Stimulated activated CD8-positive, alpha-beta memory T cell treated with anti-CD3 and anti-CD28 coated beads, Interleukin-15, amount 100 ng/mL, for 48 hours (primary cell): Measurements from ENCODE around the gene RIC8A.
"Not testable (repeated sequence)": the region's sequence is repeated elsewhere in the genome, so short reads cannot be mapped to it uniquely, and the experiment has no call there.

Experiments used
- DNase-seq, 2 donors: peaks; one replicate each; pipeline ENCODE4 v3.0.0-alpha.2; 2020; ENCODE audit warnings: low read depth in 2 of 2

The RIC8A gene

GRCh38 chr11:207208-207862 is at the start of gene RIC8A, which contains the start of gene BET1L:
Gene RIC8A, plus strand, starts transcription at chr11:207708. Its CDS starts 1,147 bp downstream, at chr11:208855.
Gene BET1L, minus strand, starts transcription at chr11:207399. Its CDS starts 78 bp downstream, at chr11:207321.
- DNase-seq: peak; percentile 94 to 96

DNA sequence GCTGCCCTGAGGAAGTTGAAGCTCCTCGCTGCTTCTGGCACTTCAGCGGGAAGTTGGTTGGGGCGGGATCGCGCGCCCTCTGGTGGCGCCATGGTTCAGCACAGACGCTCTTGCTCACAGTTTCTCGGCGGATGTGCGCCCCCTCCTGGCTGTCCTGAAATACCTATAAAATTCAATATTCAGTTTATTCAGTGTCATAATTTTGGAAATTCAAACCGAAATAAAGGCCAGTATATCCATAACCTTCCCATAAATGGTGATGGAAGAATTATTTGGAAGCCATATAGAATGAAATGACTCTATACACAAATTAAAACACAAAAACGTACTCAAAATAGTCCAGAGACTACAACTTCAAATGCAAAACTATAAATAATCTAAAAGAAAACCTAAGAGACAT is 27.3 kb upstream of the RIC8A start:
- not testable (repeated sequence) for DNase-seq

DNA sequence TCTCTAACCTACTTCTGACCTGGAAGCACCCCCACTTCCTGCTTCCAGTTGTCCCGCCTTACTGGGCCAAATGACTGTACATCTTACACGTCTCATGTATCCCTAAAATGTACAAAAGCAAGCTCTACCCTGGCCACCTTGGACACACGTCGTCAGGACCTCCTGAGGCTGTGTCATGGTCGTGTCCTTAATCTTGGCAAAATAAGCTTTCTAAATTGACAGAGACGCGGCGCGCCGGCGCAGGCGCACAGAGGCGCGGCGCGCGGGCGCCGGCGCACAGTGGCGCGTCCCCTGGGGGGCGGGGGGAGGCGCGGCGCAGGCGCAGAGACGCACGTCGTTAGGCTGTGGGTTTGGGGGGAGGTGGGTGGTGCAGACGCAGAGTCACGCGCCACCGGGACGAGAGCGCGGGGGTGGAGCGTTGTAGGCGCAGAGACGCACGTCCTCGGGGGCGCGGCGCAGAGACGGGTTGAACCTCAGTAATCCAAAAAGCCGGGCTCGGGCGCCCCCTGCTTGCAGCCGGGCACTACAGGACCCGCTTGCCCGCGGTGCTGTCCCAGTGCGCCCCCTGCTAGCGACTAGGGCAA is 18.2 kb upstream of the RIC8A start:
- DNase-seq: not testable (repeated sequence)

DNA sequence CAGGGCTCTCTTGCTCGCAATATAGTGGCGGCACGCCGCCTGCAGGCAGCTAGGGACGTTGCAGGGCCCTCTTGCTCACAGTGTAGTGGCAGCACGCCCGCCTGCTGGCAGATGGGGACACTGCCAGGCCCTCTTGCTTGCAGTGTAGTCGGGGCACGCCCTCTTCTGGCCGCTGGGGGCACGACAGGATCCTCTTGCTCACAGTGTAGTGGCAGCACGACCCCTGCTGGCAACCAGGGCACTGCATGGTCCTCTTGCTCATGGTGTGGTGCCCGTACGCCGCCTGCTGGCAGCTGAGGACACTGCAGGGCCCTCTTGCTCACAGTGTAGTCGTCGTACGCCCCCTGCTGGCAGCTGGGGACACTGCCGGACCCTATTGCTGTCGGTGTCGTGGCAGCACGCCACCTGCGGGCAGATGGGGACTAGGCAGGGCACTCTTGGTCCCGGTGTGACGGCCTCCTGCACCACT is 17.6 kb upstream of the RIC8A start:
- peak in 1 of 2 donors; percentile 70 for DNase-seq

GRCh38 chr11:190546-190945 is 17.0 kb upstream of the RIC8A start:
- not testable (repeated sequence) for DNase-seq

DNA sequence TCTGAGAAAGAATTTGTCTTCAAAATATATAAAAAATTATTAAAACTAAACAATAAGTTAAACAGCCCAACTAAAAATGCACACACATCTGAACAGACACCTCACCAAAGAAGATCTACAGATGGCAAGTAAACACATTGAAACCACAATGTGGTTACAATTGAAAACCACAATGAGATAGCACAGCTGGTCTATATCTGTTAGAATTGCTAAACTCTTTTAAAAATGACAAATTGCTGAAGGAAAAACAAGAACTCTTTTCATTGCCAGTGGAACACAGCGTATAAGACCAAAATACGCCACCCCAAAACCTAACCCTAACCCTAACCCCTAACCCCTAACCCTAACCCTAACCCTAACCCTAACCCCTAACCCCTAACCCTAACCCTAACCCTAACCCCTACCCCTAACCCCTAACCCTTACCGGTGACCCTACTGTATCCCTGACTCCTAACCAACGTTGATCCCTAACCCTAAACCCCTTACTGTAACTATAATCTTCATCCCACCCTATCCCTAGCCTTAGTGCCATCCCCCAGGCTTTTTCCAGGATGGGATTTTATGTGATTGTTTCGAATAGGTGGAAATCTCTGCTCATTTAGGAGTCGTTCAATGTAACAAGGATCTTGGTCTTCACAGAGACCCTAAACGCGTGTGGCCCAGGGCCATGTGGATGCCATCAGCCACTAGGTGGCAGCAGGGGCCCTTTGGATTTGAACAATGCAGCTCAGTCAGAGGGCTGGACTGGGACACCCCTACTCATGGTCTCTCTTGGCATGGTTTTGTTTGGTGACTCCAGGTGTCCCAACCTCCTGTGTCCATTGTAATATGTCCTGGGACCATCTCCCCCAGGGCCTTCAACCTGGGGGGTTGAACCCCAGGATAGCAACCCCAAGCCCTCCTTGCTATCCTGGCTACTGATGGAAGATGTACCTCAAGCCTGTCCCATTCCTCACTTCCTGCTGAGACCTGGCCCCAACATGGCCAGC is 15.7 kb upstream of the RIC8A start:
- DNase-seq: peak in 1 of 2 donors; percentile 45

DNA sequence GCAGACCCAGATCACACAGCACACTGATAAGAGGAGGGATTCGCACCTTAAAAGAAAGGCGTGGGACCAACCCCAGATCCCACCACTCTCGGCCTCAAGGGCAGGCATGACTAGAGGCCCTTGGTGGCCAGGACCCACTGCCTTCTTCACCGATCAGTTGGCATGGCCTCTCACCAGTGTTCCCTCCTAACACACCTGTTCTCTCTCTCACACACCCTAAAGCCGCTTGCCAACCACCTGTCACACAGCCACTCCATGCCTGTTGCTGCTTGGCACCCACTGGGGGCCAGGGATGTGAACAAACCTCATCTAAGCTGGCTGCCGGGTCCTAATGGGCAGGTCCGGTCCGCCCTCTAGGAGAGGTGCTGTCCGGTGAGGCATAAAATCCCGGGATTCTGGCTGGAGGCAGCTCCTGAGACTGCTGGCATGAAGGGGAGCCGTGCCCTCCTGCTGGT is 14.8 kb upstream of the RIC8A start, which contains the start of gene SCGB1C1:
SCGB1C1 (plus strand) TSS at position 405 of the 455 bp plus-strand sequence; CDS start at position 427, 22 bp downstream.
- not testable (repeated sequence) for DNase-seq

DNA sequence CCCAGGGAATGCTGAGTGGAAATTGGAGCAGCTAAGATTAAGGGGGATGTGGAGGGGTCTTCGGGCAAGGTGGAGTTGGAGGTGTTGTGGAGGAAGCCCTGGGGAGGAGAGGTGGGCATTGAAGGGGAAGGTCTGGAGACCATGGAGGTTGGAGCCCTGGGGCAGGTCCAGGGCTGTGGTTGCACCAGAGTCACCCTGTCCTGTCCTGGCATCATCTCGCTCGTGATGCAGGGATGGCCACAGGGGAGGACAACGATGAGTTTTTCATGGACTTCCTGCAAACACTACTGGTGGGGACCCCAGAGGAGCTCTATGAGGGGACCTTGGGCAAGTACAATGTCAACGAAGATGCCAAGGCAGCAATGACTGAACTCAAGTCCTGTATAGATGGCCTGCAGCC is 14.0 kb upstream of the RIC8A start:
- not testable (repeated sequence) for DNase-seq

DNA sequence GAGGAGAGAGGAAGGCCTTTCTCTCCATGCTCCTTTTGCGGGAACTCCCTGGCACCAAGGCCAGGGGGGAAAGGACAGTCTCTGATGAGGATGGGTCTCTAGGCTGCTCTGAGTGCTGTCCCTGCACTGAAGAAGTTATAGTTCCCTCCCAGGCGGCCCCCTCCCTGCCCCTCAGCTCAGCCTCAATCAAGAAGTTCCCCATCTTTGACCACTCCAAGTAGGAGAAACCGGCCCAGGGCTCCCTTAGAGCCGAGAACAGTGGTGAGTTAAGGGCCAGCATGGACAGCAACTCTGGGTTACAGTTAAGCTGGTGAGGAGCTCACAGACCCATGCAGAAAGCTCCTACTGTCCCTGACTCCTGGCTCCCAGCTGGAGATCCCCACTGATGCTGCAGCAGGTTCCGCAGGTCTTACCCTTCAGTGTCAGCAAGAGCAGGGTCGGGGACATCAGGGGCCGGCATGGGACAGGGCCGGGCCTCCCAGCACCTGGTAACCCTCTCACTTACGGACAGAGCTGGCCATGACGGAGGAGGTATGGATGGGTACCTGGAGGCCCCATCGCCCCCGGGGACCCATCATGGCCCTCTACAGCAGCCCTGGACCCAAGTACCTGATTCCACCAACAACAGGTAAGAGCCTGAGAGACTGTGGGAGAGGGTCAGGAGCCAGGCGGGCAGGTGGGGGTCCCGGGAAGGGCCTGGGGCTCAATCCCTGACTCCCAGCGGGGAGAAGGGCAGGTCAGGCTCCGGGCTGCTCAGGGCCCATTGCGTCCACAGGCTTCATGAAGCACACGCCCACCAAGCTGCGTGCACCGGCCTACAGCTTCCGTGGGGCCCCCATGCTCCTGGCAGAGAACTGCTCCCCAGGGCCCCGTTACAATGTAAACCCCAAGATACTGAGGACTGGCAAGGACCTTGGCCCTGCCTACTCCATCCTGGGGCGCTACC is 10.4 kb upstream of the RIC8A start:
- no peak for DNase-seq

GRCh38 chr11:197741-198235 is 9.7 kb upstream of the RIC8A start:
- DNase-seq: no peak

- no peak for DNase-seq
These were observed 9.2 kb upstream of the RIC8A start for GRCh38 chr11:198236-198806.

DNA sequence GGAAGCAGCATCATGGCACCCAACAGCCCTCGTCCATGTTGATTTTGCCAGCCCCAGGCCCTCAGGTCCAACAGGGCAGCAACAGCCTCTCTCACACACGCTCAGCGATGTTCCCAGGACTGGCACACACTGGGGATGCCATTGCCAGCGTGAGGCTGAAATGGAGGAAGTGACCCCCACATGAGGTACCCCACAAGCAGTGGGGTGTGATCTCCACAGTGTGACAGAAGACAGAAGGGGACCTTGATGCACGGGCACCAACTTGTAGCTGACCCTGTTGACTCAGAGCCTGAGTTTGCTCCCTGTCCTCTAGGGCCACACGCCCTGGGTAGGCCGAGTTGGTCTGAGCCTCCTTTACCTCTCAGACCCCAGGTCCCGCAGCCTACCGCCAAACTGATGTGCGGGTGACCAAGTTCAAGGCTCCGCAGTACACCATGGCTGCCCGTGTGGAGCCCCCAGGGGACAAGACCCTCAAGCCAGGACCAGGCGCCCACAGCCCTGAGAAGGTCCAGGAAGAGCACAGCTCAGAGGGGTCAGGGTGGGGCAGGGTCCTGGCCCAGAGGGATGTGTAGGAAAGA is 8.4 kb upstream of the RIC8A start:
- DNase-seq: no peak

DNA sequence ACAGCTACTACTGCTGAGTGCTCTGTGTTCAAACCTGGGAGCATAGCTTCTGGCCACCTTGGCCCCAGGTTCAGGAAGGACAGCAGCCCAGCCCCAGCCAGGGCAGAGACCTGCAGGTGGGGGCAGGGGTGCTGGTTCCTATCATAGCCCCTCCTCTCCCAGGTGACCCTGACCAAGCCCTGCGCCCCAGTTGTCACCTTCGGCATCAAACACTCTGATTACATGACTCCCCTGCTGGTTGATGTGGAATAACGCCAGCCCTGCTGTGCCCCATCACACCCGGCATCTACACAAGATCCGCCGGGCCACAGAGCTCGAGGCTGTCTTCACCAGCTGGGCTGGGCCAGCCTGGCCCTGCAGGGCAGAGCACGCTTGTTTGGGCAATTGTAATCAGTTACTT is 7.7 kb upstream of the RIC8A start:
- DNase-seq: no peak

DNA sequence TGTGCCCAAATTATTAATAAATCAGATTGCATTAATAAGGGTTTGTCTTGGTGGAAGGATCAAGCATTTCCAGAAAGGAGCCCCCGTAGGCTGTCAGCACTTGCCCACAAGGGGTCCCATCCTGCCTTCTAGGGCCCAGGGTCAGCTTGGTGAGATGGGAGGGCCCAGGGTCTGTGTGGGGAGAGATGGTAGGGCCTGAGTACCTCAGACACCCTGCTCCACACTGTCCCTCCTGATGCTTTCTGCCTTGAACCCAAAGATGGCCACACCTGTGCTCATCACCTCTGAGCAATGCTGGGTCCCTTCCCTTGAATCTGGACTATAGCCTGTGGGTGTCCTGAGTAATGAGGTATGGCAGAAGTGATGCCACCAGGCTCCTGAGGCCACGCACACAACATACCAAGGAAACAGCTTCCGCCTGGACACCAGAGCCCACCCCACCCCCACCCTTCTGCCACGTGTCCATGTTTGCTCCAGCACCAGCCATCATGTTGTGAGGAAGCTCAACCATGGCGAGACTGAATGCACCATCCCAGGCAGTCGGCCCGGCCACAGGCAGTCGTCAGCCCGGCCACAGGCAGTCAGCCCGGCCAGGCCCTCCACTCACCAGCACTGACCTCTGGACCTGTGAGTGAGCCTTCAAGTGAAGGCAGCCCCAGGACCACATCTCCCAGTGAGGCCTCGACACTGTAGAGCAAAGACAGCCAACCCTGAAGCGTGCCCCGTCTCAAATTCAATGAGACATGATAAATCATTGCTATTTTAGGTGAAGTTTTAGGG is 7.1 kb upstream of the RIC8A start:
- DNase-seq: no peak

- no peak for DNase-seq
These were observed 5.5 kb upstream of the RIC8A start for GRCh38 chr11:201966-202365.

DNA sequence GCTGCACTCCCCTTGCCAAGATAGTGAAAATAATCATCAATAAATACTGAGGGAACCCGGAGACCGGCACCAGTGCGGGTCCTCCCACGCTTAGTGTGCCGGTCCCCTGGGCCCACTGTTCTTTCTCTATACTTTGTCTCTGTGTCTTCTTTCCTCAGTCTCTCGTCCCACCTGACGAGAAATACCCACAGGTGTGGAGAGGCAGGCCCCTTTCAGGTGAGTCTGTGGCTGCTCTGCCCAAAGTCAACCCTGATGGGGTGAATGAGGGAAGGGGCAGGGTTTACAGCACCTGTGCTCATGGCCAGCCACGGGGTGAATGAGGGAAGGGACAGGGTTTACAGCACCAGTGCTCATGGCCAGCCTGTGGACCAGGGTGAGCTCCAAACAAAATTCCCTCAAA is 5.0 kb upstream of the RIC8A start:
- DNase-seq: no peak

- no peak for DNase-seq
These were observed 4.2 kb upstream of the RIC8A start for GRCh38 chr11:203056-203944.

DNA sequence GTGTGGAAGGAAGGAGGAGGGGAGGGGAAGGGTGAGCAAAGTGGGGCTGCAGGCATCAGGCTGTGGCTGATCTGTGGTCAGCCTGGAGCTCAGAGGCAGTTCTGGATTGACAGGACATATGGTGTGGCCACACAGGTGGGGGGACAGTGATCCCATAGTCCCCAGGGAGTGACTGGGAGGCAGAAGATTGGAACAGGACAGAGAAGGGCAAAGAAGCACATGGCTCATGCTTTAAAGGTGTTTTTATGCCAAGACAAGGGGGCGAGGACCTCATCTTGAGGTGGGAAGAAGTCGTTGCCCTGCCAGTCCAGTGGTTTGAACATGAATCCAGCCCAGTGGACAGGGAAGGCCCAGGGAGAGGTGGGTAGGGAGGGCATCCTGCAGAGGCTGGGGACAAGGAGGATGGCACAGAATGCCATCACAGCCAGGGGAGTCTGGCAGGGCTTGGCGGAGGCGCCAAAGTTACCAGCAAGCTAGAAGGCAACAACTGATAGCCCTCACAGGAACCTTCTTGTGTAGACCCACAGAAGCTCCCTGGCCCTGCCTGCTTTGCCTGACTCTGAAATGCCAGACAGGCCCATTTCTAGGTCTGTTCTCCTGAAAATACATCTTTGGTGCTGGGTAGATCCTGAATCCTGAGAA is 3.4 kb upstream of the RIC8A start:
- DNase-seq: no peak
